ENCODE results near the gene TANGO2. TPM values are rescaled to one million over a fixed set of nuclear protein-coding genes. Genes with fewer than 3 reads are reported as not detected.
A peak's percentile ranks its signal among the peaks of the same experiment; 100 is the strongest.

The TANGO2 gene
- polyA plus RNA-seq, 1 of the 3 experiments (the other 2 are of a cell fraction): 20.7 TPM

- DNase-seq: peak; percentile 99
Observed at GRCh38 chr22:19986410-19987341, 34.2 kb upstream of the TANGO2 start.

More at GRCh38 chr22:19986410-19987341, 34.2 kb upstream of the TANGO2 start:
- Histone ChIP-seq H4K20me1 (ENCODE audit: insufficient read depth) (peaks cover 20% of the 10 kb centered on the region), H3K4me3 (ENCODE audit: low read depth in 2 of 2, low read length in 1 of 2) (peak overlapping the region; percentile 83 to 87), H3K27me3 (ENCODE audit: insufficient read depth) (no peaks in the 10 kb centered on the region), H3K27ac (ENCODE audit: low read depth in 2 of 2, low read length in 1 of 2) (peak overlapping the region; percentile 36 to 87; a peak in 3 of 4 replicates), H3K9ac (peak overlapping the region; percentile 89), H3K9me2 (no peaks in the 10 kb centered on the region), H3K79me2 (ENCODE audit: insufficient read depth) (peaks cover 14% of the 10 kb centered on the region; the same call in 1 of the 2 replicates), H3F3A (replicated peaks; ENCODE audit: insufficient read depth) (no peaks in the 10 kb centered on the region), H3K4me2 (peak overlapping the region; percentile 100), H3K36me3 (replicated peaks in 1 of 2; ENCODE audit: control insufficient read depth in 1 of 2, insufficient read depth in 2 of 2, low read length in 1 of 2) (no peaks in the 10 kb centered on the region), H2AFZ (ENCODE audit: low read depth) (peak overlapping the region; percentile 63; the same call in 1 of the 2 replicates), H3K4me1 (ENCODE audit: control insufficient read depth in 1 of 2, insufficient read depth in 2 of 2, low read depth in 1 of 2, low read length in 1 of 2) (peaks cover 17 to 70% of the 10 kb centered on the region in 2 experiments; a peak in 3 of 4 replicates), H3K9me3 (no peaks in the 10 kb centered on the region)
- ChIA-PET POLR2A (interaction anchor here (0.6 to 1.4 kb wide), 10 partner anchors 9 to 35 kb away, joined by 3 to 10 read pairs (median 5); partner anchors contain the start of gene TANGO2), CTCF (interaction anchor here (1.0 to 16.4 kb wide), 3 partner anchors 16 to 25 kb away, joined by 4 to 224 read pairs (median 5); no protein-coding TSS in a partner anchor)
- no peak for TF ChIP-seq RCOR1 (IDR thresholded peaks at IDR 0.05; ENCODE audit: low read length)
- peak; percentile 64 for TF ChIP-seq USF2 (IDR thresholded peaks at IDR 0.05; ENCODE audit: borderline replicate concordance, low read depth, low read length)
- TF ChIP-seq REST (IDR thresholded peaks at IDR 0.05; ENCODE audit: low read depth, low read length): 0 out of 2 replicates have a peak, but pooled peaks have one; percentile 34
- TF ChIP-seq RAD21 (IDR thresholded peaks at IDR 0.05; ENCODE audit: low read length): no peak
- peak; percentile 38 for TF ChIP-seq NFIC (IDR thresholded peaks at IDR 0.05; ENCODE audit: borderline replicate concordance)
- peak; percentile 58; the same call in 1 of the 2 replicates for TF ChIP-seq YY1 (IDR thresholded peaks at IDR 0.05; ENCODE audit: low read depth)
- peak; percentile 83 for TF ChIP-seq USF1 (IDR thresholded peaks at IDR 0.05; ENCODE audit: borderline replicate concordance, low read depth)
- peak; percentile 49 for TF ChIP-seq TAF1 (IDR thresholded peaks at IDR 0.05; ENCODE audit: borderline replicate concordance, low read depth, low read length)
- TF ChIP-seq CTCF (IDR thresholded peaks at IDR 0.05): no peak
- TF ChIP-seq NRF1 (IDR thresholded peaks at IDR 0.05; ENCODE audit: low read depth, low read length): no peak
- peak; percentile 53; the same call in 1 of the 2 replicates for TF ChIP-seq POLR2AphosphoS5 (IDR thresholded peaks at IDR 0.05; ENCODE audit: low read depth, low read length)
- TF ChIP-seq FOXJ3 (CRISPR knock-in tag; IDR thresholded peaks at IDR 0.05): no peak
- 0 out of 2 replicates have a peak, but pooled peaks have one; percentile 24 for TF ChIP-seq MAX (IDR thresholded peaks at IDR 0.05; ENCODE audit: low read depth)
- TF ChIP-seq MXI1 (IDR thresholded peaks at IDR 0.05; ENCODE audit: low read depth, low read length): peak; percentile 65
- WGBS (ENCODE audit: low lambda C conversion rate): 6% methylated on average over 23 of the region's 76 CpGs
